T-helper 2 cell treated with Interferon-gamma antibody and Interleukin-4, amounts not matched to agents 5 μg/mL and 100 μg/mL, for 36 hours (primary cell): Measurements from ENCODE around the gene LGALS7B.
"Not testable (repeated sequence)": the region's sequence is repeated elsewhere in the genome, so short reads cannot be mapped to it uniquely, and the experiment has no call there.

ENCODE experiments used
- DNase-seq: peaks from one replicate; pipeline ENCODE4 v3.0.0; 2021; ENCODE audit warnings: low spot score
- H3K27ac Mint-ChIP-seq: one replicate; pipeline ENCODE4 v1.8.0; 2021; ENCODE audit warnings: mild to moderate bottlenecking, mixed read lengths
- H3K27me3 Mint-ChIP-seq: one replicate; pipeline ENCODE4 v1.8.0; 2021; ENCODE audit warnings: low read depth, mixed read lengths
- H3K36me3 Mint-ChIP-seq: one replicate; pipeline ENCODE4 v1.8.0; 2021; ENCODE audit warnings: low read depth, mixed read lengths
- H3K4me1 Mint-ChIP-seq: one replicate; pipeline ENCODE4 v1.8.0; 2021; ENCODE audit warnings: low read depth, mixed read lengths
- H3K4me3 Mint-ChIP-seq: one replicate; pipeline ENCODE4 v1.8.0; 2022; ENCODE audit warnings: mild to moderate bottlenecking, moderate library complexity, mixed read lengths
- H3K9me3 Mint-ChIP-seq: one replicate; pipeline ENCODE4 v1.8.0; 2021; ENCODE audit warnings: mixed read lengths

The LGALS7B gene

GRCh38 chr19:38797781-38798180 is 8.8 kb downstream of the LGALS7B start:
- DNase-seq, H3K4me3 Mint-ChIP-seq, H3K27ac Mint-ChIP-seq, H3K9me3 Mint-ChIP-seq, H3K27me3 Mint-ChIP-seq, H3K4me1 Mint-ChIP-seq, H3K36me3 Mint-ChIP-seq: not testable (repeated sequence)

- H3K4me3 Mint-ChIP-seq: no peak overlapping the region
- H3K27ac Mint-ChIP-seq: no peak overlapping the region
- H3K27me3 Mint-ChIP-seq: peaks cover 7% of the 10 kb centered on the region
- no peaks in the 10 kb centered on the region for H3K9me3 Mint-ChIP-seq
- DNase-seq: no peak
- no peaks in the 10 kb centered on the region for H3K4me1 Mint-ChIP-seq
- H3K36me3 Mint-ChIP-seq: no peaks in the 10 kb centered on the region
These were observed 10.1 kb downstream of the LGALS7B start for GRCh38 chr19:38799104-38799503.

- Mint-ChIP-seq H3K4me1 (peaks cover 5% of the 10 kb centered on the region), H3K27me3 (no peaks in the 10 kb centered on the region), H3K4me3 (no peak overlapping the region), H3K27ac (no peak overlapping the region), H3K36me3 (no peaks in the 10 kb centered on the region), H3K9me3 (no peaks in the 10 kb centered on the region)
- DNase-seq: no peak
These were observed 11.8 kb downstream of the LGALS7B start for GRCh38 chr19:38800577-38801347.

- Mint-ChIP-seq H3K27ac (no peak overlapping the region), H3K9me3 (no peaks in the 10 kb centered on the region), H3K4me1 (peaks cover 5% of the 10 kb centered on the region), H3K4me3 (no peak overlapping the region), H3K27me3 (no peaks in the 10 kb centered on the region), H3K36me3 (no peaks in the 10 kb centered on the region)
- no peak for DNase-seq
These were observed 12.5 kb downstream of the LGALS7B start for GRCh38 chr19:38801359-38802095.

- Mint-ChIP-seq H3K27ac (no peak overlapping the region), H3K9me3 (no peaks in the 10 kb centered on the region), H3K4me1 (peaks cover 5% of the 10 kb centered on the region), H3K4me3 (no peak overlapping the region), H3K36me3 (no peaks in the 10 kb centered on the region), H3K27me3 (no peaks in the 10 kb centered on the region)
- no peak for DNase-seq
These were observed 14.5 kb downstream of the LGALS7B start for GRCh38 chr19:38803543-38803942.

GRCh38 chr19:38805180-38805579 is 16.2 kb downstream of the LGALS7B start:
- Mint-ChIP-seq H3K36me3 (no peaks in the 10 kb centered on the region), H3K27me3 (no peaks in the 10 kb centered on the region), H3K4me3 (no peak overlapping the region), H3K9me3 (no peaks in the 10 kb centered on the region), H3K4me1 (peaks cover 5% of the 10 kb centered on the region), H3K27ac (peak overlapping the region; percentile 58)
- DNase-seq: no peak

- Mint-ChIP-seq H3K27me3 (no peaks in the 10 kb centered on the region), H3K4me1 (peaks cover 5% of the 10 kb centered on the region), H3K4me3 (no peak overlapping the region), H3K36me3 (no peaks in the 10 kb centered on the region), H3K27ac (no peak overlapping the region), H3K9me3 (no peaks in the 10 kb centered on the region)
- DNase-seq: no peak
These were observed 17.4 kb downstream of the LGALS7B start for GRCh38 chr19:38806371-38806770.

- not testable (repeated sequence) for H3K9me3 Mint-ChIP-seq, DNase-seq, H3K4me3 Mint-ChIP-seq, H3K27ac Mint-ChIP-seq, H3K4me1 Mint-ChIP-seq, H3K27me3 Mint-ChIP-seq, H3K36me3 Mint-ChIP-seq
These were observed 18.5 kb downstream of the LGALS7B start for GRCh38 chr19:38807374-38808098.

- H3K36me3 Mint-ChIP-seq: no peaks in the 10 kb centered on the region
- H3K9me3 Mint-ChIP-seq: no peaks in the 10 kb centered on the region
- no peak overlapping the region for H3K4me3 Mint-ChIP-seq
- H3K4me1 Mint-ChIP-seq: peaks cover 5% of the 10 kb centered on the region
- no peak for DNase-seq
- H3K27me3 Mint-ChIP-seq: no peaks in the 10 kb centered on the region
- H3K27ac Mint-ChIP-seq: no peak overlapping the region
These were observed 19.7 kb downstream of the LGALS7B start for GRCh38 chr19:38808741-38809140.

GRCh38 chr19:38809592-38810252 is 20.7 kb downstream of the LGALS7B start:
- Mint-ChIP-seq H3K4me1 (peaks cover 5% of the 10 kb centered on the region), H3K27ac (no peak overlapping the region), H3K9me3 (no peaks in the 10 kb centered on the region), H3K4me3 (no peak overlapping the region), H3K27me3 (no peaks in the 10 kb centered on the region), H3K36me3 (no peaks in the 10 kb centered on the region)
- DNase-seq: no peak

- no peak overlapping the region for H3K4me3 Mint-ChIP-seq
- no peak for DNase-seq
- H3K4me1 Mint-ChIP-seq: no peaks in the 10 kb centered on the region
- peaks cover 14% of the 10 kb centered on the region for H3K36me3 Mint-ChIP-seq
- no peaks in the 10 kb centered on the region for H3K27me3 Mint-ChIP-seq
- H3K9me3 Mint-ChIP-seq: no peaks in the 10 kb centered on the region
- no peak overlapping the region for H3K27ac Mint-ChIP-seq
These were observed 23.2 kb downstream of the LGALS7B start for GRCh38 chr19:38812009-38812840.

- Mint-ChIP-seq H3K27ac (no peak within 1 kb of the TSS), H3K36me3 (peaks cover 18% of the 10 kb centered on the region), H3K27me3 (no peaks in the 10 kb centered on the region), H3K4me1 (no peaks in the 10 kb centered on the region), H3K9me3 (no peaks in the 10 kb centered on the region), H3K4me3 (no peak within 1 kb of the TSS)
- no peak for DNase-seq
These were observed 23.9 kb downstream of the LGALS7B start, which contains the start of gene LGALS4 for GRCh38 chr19:38812841-38813320. TSS of gene LGALS4 (minus strand) at chr19:38812945. CDS start at chr19:38812886, 59 bp downstream.

- no peak overlapping the region for H3K27ac Mint-ChIP-seq
- no peaks in the 10 kb centered on the region for H3K9me3 Mint-ChIP-seq
- no peak for DNase-seq
- no peaks in the 10 kb centered on the region for H3K27me3 Mint-ChIP-seq
- peaks cover 18% of the 10 kb centered on the region for H3K36me3 Mint-ChIP-seq
- H3K4me3 Mint-ChIP-seq: no peak overlapping the region
- no peaks in the 10 kb centered on the region for H3K4me1 Mint-ChIP-seq
These were observed 24.3 kb downstream of the LGALS7B start for GRCh38 chr19:38813323-38813722.
